Transverse colon (tissue), 4 donors: Measurements from ENCODE around the gene APOL4.
"Not testable (repeated sequence)": the region's sequence is repeated elsewhere in the genome, so short reads cannot be mapped to it uniquely, and the experiment has no call there.

ENCODE experiments used
- CTCF ChIP-seq, 5 experiments: fragments of 200-600 bp in 3 of 5; fragments of 450-650 bp in 2 of 5; sonication (generic) in 3 of 5; IDR thresholded peaks; 1 replicate in 2 of 5; 2 replicates in 3 of 5; pipeline ENCODE4 v1.5.1; 2016 to 2017; ENCODE audit warnings: antibody characterized with exemption in 5 of 5, inconsistent platforms in 3 of 5, mild to moderate bottlenecking in 2 of 5, moderate library complexity in 1 of 5
- EP300 ChIP-seq: sonication (generic); formaldehyde crosslinking; IDR thresholded peaks from one replicate; pipeline ENCODE4 v1.6.1; 2017; ENCODE audit warnings: antibody characterized with exemption, low read depth
- POLR2A ChIP-seq: fragments of 450-650 bp; IDR thresholded peaks from one replicate; pipeline ENCODE4 v1.6.1; 2016; ENCODE audit warnings: antibody characterized with exemption, mild to moderate bottlenecking, moderate library complexity
- POLR2AphosphoS5 ChIP-seq, 3 donors: sonication (generic); formaldehyde crosslinking; IDR thresholded peaks; one replicate each; pipeline ENCODE4 v1.6.1; 2016; ENCODE audit warnings: antibody characterized with exemption in 3 of 3

- TF ChIP-seq CTCF (IDR thresholded peaks at IDR 0.05); POLR2AphosphoS5 (IDR thresholded peaks at IDR 0.05); POLR2A; EP300: not testable (repeated sequence)
These were observed 1.8 kb upstream of the APOL4 start for GRCh38 chr22:36203441-36203840.
